HEK293 (cell line): ENCODE results near the gene IL17REL.
A peak's percentile ranks its signal among the peaks of the same experiment; 100 is the strongest.

Experiments
- GFI1B ChIP-seq: fragments of 450-650 bp; formaldehyde crosslinking; IDR thresholded peaks from 2 replicates; pipeline ENCODE4 v1.5.1; 2016; ENCODE audit warnings: missing biosample characterization, missing genetic modification characterization
- HOXC10 ChIP-seq: sonication (generic); formaldehyde crosslinking; IDR thresholded peaks from 2 replicates; pipeline ENCODE4 v1.8.1; 2023; ENCODE audit warnings: mild to moderate bottlenecking, missing genetic modification reagents
- KLF1 ChIP-seq: fragments of 450-650 bp; formaldehyde crosslinking; IDR thresholded peaks from 2 replicates; pipeline ENCODE4 v1.5.1; 2016; ENCODE audit warnings: missing biosample characterization, missing genetic modification characterization
- ZBTB1 ChIP-seq: fragments of 450-650 bp; formaldehyde crosslinking; IDR thresholded peaks from 2 replicates; pipeline ENCODE4 v1.5.1; 2016; ENCODE audit warnings: missing biosample characterization, missing genetic modification characterization
- ZNF174 ChIP-seq: fragments of 450-650 bp; formaldehyde crosslinking; IDR thresholded peaks from 2 replicates; pipeline ENCODE4 v1.5.0; 2017; ENCODE audit warnings: missing biosample characterization, mild to moderate bottlenecking, missing genetic modification characterization
- ZNF223 ChIP-seq: fragments of 450-650 bp; formaldehyde crosslinking; IDR thresholded peaks from 2 replicates; pipeline ENCODE4 v1.5.1; 2016; ENCODE audit warnings: missing biosample characterization, missing genetic modification characterization
- ZNF292 ChIP-seq: fragments of 450-650 bp; formaldehyde crosslinking; IDR thresholded peaks from 2 replicates; pipeline ENCODE4 v1.5.1; 2016; ENCODE audit warnings: low read depth, missing biosample characterization, missing genetic modification characterization, borderline replicate concordance
- TF ChIP-seq, protein P1 (sequence below): fragments of 450-650 bp; formaldehyde crosslinking; IDR thresholded peaks from 2 replicates; pipeline ENCODE4 v1.5.1; 2016; ENCODE audit warnings: missing biosample characterization, missing genetic modification characterization
- TF ChIP-seq, protein P2 (sequence below): fragments of 450-650 bp; formaldehyde crosslinking; conservative IDR thresholded peaks from 2 replicates; pipeline ENCODE4 v1.5.1; 2016; ENCODE audit warnings: low read depth, missing biosample characterization, missing genetic modification characterization
- TF ChIP-seq, protein P3 (sequence below): fragments of 450-650 bp; formaldehyde crosslinking; IDR thresholded peaks from 2 replicates; pipeline ENCODE4 v1.5.1; 2016; ENCODE audit warnings: missing biosample characterization, missing genetic modification characterization
- TF ChIP-seq, protein P4 (sequence below): fragments of 450-650 bp; formaldehyde crosslinking; IDR thresholded peaks from 2 replicates; pipeline ENCODE4 v1.5.1; 2016; ENCODE audit warnings: missing biosample characterization, missing genetic modification characterization
- TF ChIP-seq, protein P5 (sequence below): fragments of 450-650 bp; formaldehyde crosslinking; IDR thresholded peaks from 2 replicates; pipeline ENCODE4 v1.5.1; 2016; ENCODE audit warnings: missing biosample characterization, missing genetic modification characterization
- TF ChIP-seq, protein P6 (sequence below): fragments of 450-650 bp; formaldehyde crosslinking; IDR thresholded peaks from 2 replicates; pipeline ENCODE4 v1.5.1; 2016; ENCODE audit warnings: missing biosample characterization, missing genetic modification characterization, low read depth

DNA sequence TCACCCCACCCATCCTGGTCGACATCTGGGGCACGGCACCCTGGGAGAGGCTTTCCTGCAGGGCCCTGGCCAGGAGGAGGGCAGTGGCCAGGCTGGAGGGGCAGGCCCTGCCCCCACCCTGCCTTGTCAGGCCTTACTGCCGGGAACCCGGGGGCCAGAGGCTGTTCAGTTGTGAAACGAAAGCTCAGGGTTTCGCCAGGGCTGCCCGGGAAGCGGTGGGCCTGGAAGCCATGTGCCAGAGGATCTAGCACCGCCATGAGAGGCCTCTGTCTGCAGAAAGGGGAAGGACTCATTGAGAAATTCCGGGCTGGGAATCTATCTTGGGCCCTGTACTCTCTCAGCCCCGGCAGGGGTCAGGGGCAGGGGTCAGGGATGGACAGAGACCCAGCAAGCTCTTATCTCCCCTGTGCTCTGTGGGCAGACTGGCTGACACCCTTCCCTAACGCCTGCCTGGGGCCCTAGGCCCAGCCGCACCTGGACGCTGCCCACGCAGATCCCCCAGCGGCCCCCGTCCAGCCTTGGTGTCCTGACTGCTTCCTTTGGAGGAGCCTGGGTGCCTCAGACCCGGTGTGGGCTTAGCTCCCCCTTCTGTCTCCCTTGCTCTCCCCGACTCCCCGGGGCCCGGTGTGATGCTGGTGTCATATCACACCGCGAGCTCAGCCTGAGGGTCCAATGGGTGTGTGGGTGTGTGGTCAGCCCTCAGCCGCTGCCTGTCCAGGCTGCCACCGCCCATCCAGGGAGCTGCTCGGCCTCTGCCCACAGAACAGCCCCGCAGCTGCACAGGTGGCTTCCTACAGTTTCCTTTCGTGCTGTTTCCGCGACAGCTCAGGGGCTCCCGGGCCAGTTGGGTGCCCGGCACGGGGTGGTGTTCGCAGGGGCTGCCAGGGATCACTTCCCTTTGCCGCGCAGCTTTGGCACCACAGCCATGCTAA lies 45.5 kb downstream of the IL17REL start:
- TF ChIP-seq, protein P1, sequence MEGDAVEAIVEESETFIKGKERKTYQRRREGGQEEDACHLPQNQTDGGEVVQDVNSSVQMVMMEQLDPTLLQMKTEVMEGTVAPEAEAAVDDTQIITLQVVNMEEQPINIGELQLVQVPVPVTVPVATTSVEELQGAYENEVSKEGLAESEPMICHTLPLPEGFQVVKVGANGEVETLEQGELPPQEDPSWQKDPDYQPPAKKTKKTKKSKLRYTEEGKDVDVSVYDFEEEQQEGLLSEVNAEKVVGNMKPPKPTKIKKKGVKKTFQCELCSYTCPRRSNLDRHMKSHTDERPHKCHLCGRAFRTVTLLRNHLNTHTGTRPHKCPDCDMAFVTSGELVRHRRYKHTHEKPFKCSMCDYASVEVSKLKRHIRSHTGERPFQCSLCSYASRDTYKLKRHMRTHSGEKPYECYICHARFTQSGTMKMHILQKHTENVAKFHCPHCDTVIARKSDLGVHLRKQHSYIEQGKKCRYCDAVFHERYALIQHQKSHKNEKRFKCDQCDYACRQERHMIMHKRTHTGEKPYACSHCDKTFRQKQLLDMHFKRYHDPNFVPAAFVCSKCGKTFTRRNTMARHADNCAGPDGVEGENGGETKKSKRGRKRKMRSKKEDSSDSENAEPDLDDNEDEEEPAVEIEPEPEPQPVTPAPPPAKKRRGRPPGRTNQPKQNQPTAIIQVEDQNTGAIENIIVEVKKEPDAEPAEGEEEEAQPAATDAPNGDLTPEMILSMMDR (tag by site-specific recombination): no peak
- TF ChIP-seq, protein P2, sequence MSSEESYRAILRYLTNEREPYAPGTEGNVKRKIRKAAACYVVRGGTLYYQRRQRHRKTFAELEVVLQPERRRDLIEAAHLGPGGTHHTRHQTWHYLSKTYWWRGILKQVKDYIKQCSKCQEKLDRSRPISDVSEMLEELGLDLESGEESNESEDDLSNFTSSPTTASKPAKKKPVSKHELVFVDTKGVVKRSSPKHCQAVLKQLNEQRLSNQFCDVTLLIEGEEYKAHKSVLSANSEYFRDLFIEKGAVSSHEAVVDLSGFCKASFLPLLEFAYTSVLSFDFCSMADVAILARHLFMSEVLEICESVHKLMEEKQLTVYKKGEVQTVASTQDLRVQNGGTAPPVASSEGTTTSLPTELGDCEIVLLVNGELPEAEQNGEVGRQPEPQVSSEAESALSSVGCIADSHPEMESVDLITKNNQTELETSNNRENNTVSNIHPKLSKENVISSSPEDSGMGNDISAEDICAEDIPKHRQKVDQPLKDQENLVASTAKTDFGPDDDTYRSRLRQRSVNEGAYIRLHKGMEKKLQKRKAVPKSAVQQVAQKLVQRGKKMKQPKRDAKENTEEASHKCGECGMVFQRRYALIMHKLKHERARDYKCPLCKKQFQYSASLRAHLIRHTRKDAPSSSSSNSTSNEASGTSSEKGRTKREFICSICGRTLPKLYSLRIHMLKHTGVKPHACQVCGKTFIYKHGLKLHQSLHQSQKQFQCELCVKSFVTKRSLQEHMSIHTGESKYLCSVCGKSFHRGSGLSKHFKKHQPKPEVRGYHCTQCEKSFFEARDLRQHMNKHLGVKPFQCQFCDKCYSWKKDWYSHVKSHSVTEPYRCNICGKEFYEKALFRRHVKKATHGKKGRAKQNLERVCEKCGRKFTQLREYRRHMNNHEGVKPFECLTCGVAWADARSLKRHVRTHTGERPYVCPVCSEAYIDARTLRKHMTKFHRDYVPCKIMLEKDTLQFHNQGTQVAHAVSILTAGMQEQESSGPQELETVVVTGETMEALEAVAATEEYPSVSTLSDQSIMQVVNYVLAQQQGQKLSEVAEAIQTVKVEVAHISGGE (tag by site-specific recombination): no peak
- no peak for TF ChIP-seq GFI1B (tag by site-specific recombination)
- no peak for TF ChIP-seq ZNF292
- no peak for TF ChIP-seq KLF1
- TF ChIP-seq ZBTB1: no peak
- TF ChIP-seq, protein P3, sequence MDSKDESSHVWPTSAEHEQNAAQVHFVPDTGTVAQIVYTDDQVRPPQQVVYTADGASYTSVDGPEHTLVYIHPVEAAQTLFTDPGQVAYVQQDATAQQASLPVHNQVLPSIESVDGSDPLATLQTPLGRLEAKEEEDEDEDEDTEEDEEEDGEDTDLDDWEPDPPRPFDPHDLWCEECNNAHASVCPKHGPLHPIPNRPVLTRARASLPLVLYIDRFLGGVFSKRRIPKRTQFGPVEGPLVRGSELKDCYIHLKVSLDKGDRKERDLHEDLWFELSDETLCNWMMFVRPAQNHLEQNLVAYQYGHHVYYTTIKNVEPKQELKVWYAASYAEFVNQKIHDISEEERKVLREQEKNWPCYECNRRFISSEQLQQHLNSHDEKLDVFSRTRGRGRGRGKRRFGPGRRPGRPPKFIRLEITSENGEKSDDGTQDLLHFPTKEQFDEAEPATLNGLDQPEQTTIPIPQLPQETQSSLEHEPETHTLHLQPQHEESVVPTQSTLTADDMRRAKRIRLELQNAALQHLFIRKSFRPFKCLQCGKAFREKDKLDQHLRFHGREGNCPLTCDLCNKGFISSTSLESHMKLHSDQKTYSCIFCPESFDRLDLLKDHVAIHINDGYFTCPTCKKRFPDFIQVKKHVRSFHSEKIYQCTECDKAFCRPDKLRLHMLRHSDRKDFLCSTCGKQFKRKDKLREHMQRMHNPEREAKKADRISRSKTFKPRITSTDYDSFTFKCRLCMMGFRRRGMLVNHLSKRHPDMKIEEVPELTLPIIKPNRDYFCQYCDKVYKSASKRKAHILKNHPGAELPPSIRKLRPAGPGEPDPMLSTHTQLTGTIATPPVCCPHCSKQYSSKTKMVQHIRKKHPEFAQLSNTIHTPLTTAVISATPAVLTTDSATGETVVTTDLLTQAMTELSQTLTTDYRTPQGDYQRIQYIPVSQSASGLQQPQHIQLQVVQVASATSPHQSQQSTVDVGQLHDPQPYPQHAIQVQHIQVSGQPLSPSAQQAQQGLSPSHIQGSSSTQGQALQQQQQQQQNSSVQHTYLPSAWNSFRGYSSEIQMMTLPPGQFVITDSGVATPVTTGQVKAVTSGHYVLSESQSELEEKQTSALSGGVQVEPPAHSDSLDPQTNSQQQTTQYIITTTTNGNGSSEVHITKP: no peak
- no peak for TF ChIP-seq ZNF174 (tag by site-specific recombination)
- TF ChIP-seq HOXC10 (CRISPR knock-in tag): no peak
- TF ChIP-seq, protein P4, sequence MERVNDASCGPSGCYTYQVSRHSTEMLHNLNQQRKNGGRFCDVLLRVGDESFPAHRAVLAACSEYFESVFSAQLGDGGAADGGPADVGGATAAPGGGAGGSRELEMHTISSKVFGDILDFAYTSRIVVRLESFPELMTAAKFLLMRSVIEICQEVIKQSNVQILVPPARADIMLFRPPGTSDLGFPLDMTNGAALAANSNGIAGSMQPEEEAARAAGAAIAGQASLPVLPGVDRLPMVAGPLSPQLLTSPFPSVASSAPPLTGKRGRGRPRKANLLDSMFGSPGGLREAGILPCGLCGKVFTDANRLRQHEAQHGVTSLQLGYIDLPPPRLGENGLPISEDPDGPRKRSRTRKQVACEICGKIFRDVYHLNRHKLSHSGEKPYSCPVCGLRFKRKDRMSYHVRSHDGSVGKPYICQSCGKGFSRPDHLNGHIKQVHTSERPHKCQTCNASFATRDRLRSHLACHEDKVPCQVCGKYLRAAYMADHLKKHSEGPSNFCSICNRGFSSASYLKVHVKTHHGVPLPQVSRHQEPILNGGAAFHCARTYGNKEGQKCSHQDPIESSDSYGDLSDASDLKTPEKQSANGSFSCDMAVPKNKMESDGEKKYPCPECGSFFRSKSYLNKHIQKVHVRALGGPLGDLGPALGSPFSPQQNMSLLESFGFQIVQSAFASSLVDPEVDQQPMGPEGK: peak; percentile 51
- TF ChIP-seq, protein P5, sequence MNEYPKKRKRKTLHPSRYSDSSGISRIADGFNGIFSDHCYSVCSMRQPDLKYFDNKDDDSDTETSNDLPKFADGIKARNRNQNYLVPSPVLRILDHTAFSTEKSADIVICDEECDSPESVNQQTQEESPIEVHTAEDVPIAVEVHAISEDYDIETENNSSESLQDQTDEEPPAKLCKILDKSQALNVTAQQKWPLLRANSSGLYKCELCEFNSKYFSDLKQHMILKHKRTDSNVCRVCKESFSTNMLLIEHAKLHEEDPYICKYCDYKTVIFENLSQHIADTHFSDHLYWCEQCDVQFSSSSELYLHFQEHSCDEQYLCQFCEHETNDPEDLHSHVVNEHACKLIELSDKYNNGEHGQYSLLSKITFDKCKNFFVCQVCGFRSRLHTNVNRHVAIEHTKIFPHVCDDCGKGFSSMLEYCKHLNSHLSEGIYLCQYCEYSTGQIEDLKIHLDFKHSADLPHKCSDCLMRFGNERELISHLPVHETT (tag by site-specific recombination): no peak
- TF ChIP-seq, protein P6, sequence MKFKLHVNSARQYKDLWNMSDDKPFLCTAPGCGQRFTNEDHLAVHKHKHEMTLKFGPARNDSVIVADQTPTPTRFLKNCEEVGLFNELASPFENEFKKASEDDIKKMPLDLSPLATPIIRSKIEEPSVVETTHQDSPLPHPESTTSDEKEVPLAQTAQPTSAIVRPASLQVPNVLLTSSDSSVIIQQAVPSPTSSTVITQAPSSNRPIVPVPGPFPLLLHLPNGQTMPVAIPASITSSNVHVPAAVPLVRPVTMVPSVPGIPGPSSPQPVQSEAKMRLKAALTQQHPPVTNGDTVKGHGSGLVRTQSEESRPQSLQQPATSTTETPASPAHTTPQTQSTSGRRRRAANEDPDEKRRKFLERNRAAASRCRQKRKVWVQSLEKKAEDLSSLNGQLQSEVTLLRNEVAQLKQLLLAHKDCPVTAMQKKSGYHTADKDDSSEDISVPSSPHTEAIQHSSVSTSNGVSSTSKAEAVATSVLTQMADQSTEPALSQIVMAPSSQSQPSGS (tag by site-specific recombination): no peak
- no peak for TF ChIP-seq ZNF223 (tag by site-specific recombination)
